ENCODE measurements around the gene CSPG4.

DNA sequence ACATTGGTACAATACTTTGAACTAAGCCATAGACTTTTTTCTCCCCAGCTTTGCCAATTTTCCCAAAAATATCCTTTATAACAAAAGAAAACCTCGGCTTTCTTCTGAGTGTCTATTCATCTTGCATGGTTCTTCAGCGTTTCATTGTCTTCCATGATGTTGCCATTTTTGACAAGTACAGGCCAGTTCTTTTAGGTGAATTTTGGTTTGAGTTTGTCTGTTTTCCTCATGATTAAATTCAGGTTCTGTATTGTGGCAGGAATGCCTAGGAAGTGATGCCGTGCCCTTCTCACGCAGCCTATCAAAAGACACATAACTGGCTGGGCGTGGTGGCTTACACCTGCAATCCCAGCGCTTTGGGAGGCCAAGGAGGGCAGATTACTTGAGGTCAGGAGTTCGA is 7.6 kb upstream of the CSPG4 start:
- TF ChIP-seq, protein P1, sequence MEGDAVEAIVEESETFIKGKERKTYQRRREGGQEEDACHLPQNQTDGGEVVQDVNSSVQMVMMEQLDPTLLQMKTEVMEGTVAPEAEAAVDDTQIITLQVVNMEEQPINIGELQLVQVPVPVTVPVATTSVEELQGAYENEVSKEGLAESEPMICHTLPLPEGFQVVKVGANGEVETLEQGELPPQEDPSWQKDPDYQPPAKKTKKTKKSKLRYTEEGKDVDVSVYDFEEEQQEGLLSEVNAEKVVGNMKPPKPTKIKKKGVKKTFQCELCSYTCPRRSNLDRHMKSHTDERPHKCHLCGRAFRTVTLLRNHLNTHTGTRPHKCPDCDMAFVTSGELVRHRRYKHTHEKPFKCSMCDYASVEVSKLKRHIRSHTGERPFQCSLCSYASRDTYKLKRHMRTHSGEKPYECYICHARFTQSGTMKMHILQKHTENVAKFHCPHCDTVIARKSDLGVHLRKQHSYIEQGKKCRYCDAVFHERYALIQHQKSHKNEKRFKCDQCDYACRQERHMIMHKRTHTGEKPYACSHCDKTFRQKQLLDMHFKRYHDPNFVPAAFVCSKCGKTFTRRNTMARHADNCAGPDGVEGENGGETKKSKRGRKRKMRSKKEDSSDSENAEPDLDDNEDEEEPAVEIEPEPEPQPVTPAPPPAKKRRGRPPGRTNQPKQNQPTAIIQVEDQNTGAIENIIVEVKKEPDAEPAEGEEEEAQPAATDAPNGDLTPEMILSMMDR (IDR thresholded peaks at IDR 0.05), result no peak
- no peak for TF ChIP-seq POLR2A (IDR thresholded peaks at IDR 0.05)
- no peak for TF ChIP-seq EP300 (IDR thresholded peaks at IDR 0.05)

Measured in ovary (tissue), 3 donors.